Neuron (in vitro differentiated cells): ENCODE data around the gene PDIA5.

Source experiments
- H2AFZ ChIP-seq: one replicate; pipeline ENCODE4 v1.6.1; 2013; ENCODE audit warnings: low read depth, mild to moderate bottlenecking, inconsistent platforms, low read length, moderate library complexity
- H3K27me3 ChIP-seq: one replicate; pipeline ENCODE4 v1.6.1; 2013; ENCODE audit warnings: low read length; ENCODE audit not compliant: insufficient read depth
- H3K36me3 ChIP-seq: one replicate; pipeline ENCODE4 v1.6.1; 2013; ENCODE audit warnings: low read length; ENCODE audit not compliant: insufficient read depth
- H3K4me1 ChIP-seq: one replicate; pipeline ENCODE4 v1.6.1; 2013; ENCODE audit warnings: low read length; ENCODE audit not compliant: insufficient read depth
- H3K4me3 ChIP-seq: 2 replicates; pipeline ENCODE4 v1.5.1; 2013; ENCODE audit warnings: mild to moderate bottlenecking, low read length, moderate library complexity
- H3K9me3 ChIP-seq: one replicate; pipeline ENCODE4 v1.6.1; 2013; ENCODE audit warnings: low read length

The PDIA5 gene

GRCh38 chr3:123156276-123156995 lies 89.6 kb downstream of the PDIA5 start:
- Histone ChIP-seq H2AFZ (no peak overlapping the region), H3K27me3 (no peaks in the 10 kb centered on the region), H3K36me3 (peaks cover 27% of the 10 kb centered on the region), H3K9me3 (no peaks in the 10 kb centered on the region), H3K4me1 (peaks cover 26% of the 10 kb centered on the region), H3K4me3 (no peak overlapping the region)

DNA sequence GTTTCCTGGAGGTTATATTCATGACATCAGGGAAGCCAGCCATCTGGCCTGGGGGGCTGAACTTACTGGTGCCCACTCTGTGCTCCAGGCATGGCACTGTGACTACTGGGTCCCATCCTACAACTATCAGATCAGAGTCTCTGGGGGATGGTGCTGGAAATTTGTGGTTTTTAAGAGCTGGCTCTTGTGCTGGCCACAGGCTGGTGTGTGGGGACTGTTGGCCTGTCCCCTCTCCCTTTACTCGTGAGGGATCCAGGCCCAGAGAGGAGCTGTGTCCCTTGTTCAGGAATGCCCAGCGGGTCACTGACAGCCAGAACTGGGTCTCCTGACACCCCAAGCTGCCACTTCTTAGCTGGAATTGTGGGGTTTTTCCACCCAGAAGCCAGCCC lies 90.4 kb downstream of the PDIA5 start:
- no peaks in the 10 kb centered on the region for H3K9me3 ChIP-seq
- H3K27me3 ChIP-seq: no peaks in the 10 kb centered on the region
- H2AFZ ChIP-seq: no peak overlapping the region
- H3K36me3 ChIP-seq: peaks cover 32% of the 10 kb centered on the region
- H3K4me1 ChIP-seq: peaks cover 23% of the 10 kb centered on the region
- no peak overlapping the region for H3K4me3 ChIP-seq

DNA sequence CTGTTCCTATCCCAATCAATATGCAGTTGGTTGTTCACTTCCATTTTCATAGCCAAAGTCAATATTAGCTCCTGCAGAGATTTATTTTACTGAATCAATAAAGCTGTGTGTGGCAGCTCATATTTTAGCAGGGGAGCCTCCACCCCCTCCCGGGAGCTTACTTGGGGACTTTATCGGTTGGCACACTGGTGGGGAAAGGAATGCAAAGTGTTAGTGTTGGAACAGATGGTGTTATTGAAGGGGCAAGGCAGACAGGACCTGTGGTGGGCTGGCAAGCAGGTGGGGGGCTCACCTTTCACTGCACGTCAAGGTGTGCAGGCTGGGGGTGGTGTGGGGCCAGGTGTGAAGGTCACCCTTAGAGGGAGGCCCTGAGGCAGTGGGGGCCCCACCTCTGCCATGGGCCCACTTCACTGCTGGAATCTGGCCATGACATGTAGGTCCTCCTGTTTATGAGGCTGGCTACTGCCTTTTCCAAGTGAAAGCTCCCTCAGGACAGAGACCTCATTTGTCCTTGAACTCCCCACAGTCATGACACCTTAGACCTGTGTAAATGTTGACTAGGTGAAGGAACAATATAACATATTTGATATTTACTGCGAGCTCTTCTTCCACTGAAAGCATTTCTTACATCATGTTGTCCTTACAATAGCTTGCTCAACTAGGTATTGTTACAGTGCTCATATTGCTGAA lies 90.9 kb downstream of the PDIA5 start:
- H3K4me1 ChIP-seq: peaks cover 18% of the 10 kb centered on the region
- H3K9me3 ChIP-seq: no peaks in the 10 kb centered on the region
- peaks cover 37% of the 10 kb centered on the region for H3K36me3 ChIP-seq
- H3K27me3 ChIP-seq: no peaks in the 10 kb centered on the region
- no peak overlapping the region for H2AFZ ChIP-seq
- no peak overlapping the region for H3K4me3 ChIP-seq

DNA sequence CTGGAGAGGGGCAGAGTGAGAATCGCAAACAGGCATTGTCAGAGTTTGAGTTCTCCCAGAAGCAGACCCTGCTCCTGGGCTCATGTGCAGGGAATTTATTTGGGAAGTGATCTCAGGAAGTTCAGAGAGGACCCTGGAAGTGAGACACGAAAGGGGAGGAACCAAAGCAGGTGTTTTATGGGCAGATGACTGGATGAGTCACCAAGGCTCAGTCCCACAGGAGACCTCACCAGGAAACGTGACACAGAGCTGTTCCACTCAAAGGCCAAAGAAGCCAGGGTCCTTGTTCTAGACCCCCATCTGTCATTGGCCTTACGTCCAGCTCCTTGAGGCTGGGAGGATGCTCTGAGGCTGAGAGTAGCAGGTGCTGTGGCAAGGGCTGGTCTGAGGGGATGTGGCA lies 91.5 kb downstream of the PDIA5 start:
- no peak overlapping the region for H3K4me3 ChIP-seq
- H3K36me3 ChIP-seq: peaks cover 42% of the 10 kb centered on the region
- no peaks in the 10 kb centered on the region for H3K9me3 ChIP-seq
- no peak overlapping the region for H2AFZ ChIP-seq
- H3K4me1 ChIP-seq: peaks cover 12% of the 10 kb centered on the region
- no peaks in the 10 kb centered on the region for H3K27me3 ChIP-seq

- Histone ChIP-seq H3K9me3 (no peaks in the 10 kb centered on the region), H3K36me3 (peaks cover 46% of the 10 kb centered on the region), H3K4me3 (no peak overlapping the region), H3K27me3 (no peaks in the 10 kb centered on the region), H2AFZ (no peak overlapping the region), H3K4me1 (peaks cover 6% of the 10 kb centered on the region)
Measured at GRCh38 chr3:123158899-123159390, 92.1 kb downstream of the PDIA5 start.

DNA sequence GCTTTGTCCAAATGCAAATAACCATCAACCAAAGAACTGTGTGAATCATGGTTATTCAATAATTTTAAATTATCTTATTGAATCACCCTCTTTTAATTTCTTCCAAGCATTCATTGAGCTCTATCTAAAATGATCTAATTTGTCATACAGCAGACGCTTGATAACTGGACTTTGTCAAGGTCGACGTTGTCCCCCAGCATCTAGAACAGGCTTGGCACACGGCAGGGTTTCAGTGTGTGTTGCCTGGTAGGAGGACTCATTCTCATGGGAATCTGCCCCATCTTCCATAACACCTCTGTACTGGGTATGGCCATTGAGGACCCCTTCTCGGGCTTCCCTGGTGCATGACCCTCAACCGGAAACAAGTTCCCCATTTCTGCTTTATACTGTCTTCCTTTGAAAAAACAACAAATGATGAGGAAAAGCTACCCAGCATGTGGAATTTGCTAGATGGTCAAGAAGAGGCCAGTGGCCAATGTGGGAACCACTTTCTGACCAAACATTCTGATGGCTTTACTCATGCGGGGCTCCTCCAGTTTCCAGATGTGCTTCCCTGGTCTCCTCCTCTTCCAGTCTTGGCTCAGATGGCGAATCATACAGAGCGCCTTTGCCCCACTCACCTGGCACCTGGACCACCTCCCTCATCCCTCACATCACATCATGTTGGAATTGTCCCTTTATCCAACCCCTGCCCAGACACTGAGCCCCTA lies 93.3 kb downstream of the PDIA5 start:
- Histone ChIP-seq H3K27me3 (no peaks in the 10 kb centered on the region), H3K9me3 (peaks cover 4% of the 10 kb centered on the region), H3K4me3 (no peak overlapping the region), H2AFZ (no peak overlapping the region), H3K36me3 (peaks cover 53% of the 10 kb centered on the region), H3K4me1 (no peaks in the 10 kb centered on the region)

DNA sequence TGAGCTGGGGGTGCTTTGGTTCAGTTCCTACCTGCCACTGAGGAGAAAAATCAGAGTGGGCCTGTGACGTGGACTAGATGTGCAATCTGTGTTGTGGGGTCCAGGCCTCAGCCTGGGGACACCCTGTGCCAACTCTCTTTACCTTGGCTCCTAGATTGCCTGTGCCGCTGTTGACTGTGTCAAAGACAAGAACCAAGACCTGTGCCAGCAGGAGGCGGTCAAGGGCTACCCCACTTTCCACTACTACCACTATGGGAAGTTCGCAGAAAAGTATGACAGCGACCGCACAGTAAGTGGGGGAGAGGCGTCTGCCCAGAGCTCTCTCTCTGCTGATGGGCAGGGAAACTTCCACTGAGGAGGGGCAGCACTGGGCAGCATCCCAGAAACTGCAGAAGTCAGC lies 94.3 kb downstream of the PDIA5 start:
- peaks cover 48% of the 10 kb centered on the region for H3K36me3 ChIP-seq

GRCh38 chr3:123163141-123163540 lies 96.3 kb downstream of the PDIA5 start:
- H3K27me3 ChIP-seq: no peaks in the 10 kb centered on the region
- H3K4me3 ChIP-seq: no peak overlapping the region
- H3K4me1 ChIP-seq: no peaks in the 10 kb centered on the region
- H2AFZ ChIP-seq: no peak overlapping the region
- H3K36me3 ChIP-seq: peaks cover 50% of the 10 kb centered on the region
- H3K9me3 ChIP-seq: peaks cover 17% of the 10 kb centered on the region

More for the DNA sequence above, 94.3 kb downstream of the PDIA5 start:
- Histone ChIP-seq H2AFZ (no peak overlapping the region), H3K27me3 (no peaks in the 10 kb centered on the region), H3K4me1 (no peaks in the 10 kb centered on the region), H3K9me3 (peaks cover 8% of the 10 kb centered on the region), H3K4me3 (no peak overlapping the region)

GRCh38 chr3:123165163-123165562 lies 98.3 kb downstream of the PDIA5 start:
- no peak overlapping the region for H2AFZ ChIP-seq
- H3K36me3 ChIP-seq: peaks cover 43% of the 10 kb centered on the region
- peaks cover 17% of the 10 kb centered on the region for H3K9me3 ChIP-seq
- no peak overlapping the region for H3K4me3 ChIP-seq
- H3K27me3 ChIP-seq: no peaks in the 10 kb centered on the region
- peaks cover 6% of the 10 kb centered on the region for H3K4me1 ChIP-seq

DNA sequence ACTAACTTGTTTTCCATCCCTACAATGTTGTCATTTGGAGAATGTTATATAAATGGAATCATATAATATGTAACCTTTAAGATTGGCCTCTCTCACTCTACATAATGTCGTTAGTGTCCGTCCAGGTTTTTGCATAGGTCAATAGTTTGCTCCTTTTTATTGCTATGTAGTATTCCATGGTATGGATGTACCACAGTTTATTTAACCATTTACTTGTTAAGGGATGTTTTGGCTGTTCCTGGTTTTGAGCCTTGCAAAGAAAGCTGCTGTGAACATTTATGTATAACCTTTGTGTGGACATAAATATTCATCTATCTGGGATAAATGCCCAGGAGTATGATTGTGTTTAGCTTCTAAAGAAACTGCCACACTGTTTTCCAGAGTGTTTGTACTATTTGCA lies 100.9 kb downstream of the PDIA5 start:
- Histone ChIP-seq H3K4me3 (no peak overlapping the region), H3K27me3 (no peaks in the 10 kb centered on the region), H3K36me3 (peaks cover 26% of the 10 kb centered on the region), H3K4me1 (peaks cover 8% of the 10 kb centered on the region), H2AFZ (no peak overlapping the region), H3K9me3 (peaks cover 17% of the 10 kb centered on the region)

DNA sequence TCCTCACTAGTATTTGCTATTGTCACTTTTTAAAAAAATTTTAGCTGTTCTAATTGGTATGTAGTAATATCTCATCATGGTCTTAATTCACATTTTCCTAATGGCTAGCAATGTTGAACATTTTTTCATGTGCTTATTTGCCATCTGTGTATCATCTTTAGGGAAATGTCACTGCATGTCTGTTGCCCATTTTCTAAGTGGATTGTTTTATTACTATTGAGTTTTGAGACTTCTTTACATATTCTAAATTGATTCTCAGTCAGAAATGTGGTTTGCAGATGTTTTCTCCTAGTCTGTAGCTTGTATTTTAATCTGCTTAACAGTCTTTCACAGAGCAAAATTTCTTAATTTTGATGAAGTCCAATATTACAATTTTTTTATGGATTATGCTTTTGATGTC lies 101.3 kb downstream of the PDIA5 start:
- Histone ChIP-seq H3K27me3 (no peaks in the 10 kb centered on the region), H3K36me3 (peaks cover 22% of the 10 kb centered on the region), H3K9me3 (peaks cover 17% of the 10 kb centered on the region), H3K4me3 (no peak overlapping the region), H2AFZ (no peak overlapping the region), H3K4me1 (peaks cover 8% of the 10 kb centered on the region)

GRCh38 chr3:123168605-123169004 lies 101.8 kb downstream of the PDIA5 start:
- Histone ChIP-seq H3K4me1 (peaks cover 8% of the 10 kb centered on the region), H3K9me3 (peaks cover 17% of the 10 kb centered on the region), H2AFZ (no peak overlapping the region), H3K36me3 (peaks cover 17% of the 10 kb centered on the region), H3K27me3 (no peaks in the 10 kb centered on the region), H3K4me3 (no peak overlapping the region)

DNA sequence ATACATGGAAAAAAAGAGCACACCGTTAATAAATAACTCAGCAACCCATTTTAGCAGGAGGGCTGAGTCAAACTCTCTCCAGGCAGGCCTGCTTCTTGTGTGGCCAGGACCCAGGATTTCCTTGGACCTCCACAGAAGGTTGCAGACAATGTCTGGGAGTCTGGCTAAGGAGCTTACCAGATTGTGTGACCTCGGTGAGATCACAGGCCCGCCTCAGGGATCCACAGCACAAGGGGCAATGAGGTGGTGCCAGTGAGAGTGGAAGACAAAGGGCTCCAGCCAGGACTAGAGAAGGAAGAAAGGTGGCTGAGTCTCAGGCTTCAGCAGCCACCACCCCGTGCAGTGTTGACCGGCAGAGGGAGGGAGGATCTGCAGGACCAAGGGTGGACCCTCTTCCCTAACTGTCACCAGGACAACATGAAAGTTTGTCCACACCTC lies 102.7 kb downstream of the PDIA5 start:
- Histone ChIP-seq H2AFZ (no peak overlapping the region), H3K36me3 (peaks cover 11% of the 10 kb centered on the region), H3K4me3 (no peak overlapping the region), H3K4me1 (peaks cover 8% of the 10 kb centered on the region), H3K9me3 (peaks cover 14% of the 10 kb centered on the region), H3K27me3 (no peaks in the 10 kb centered on the region)
